Keratinocyte (primary cell): ENCODE results near the gene OASL.

Experiments
- CTCF ChIP-seq, 3 experiments: IDR thresholded peaks in 1 of 3; conservative IDR thresholded peaks in 1 of 3; optimal IDR thresholded peaks in 1 of 3; 2 replicates in 2 of 3; 3 replicates in 1 of 3; pipeline versions ENCODE3 to v1.5.1; 2011; ENCODE audit warnings: low read length in 3 of 3, mild to moderate bottlenecking in 3 of 3, moderate library complexity in 2 of 3, control low read depth in 1 of 3, inconsistent platforms in 1 of 3; ENCODE audit not compliant: insufficient read depth in 2 of 3; ENCODE audit errors: extremely low read depth in 1 of 3
- EZH2 ChIP-seq: IDR thresholded peaks from one replicate; pipeline ENCODE4 v1.6.1; 2012; ENCODE audit warnings: inconsistent platforms, mild to moderate bottlenecking, low read length, moderate library complexity

- TF ChIP-seq CTCF (optimal IDR thresholded peaks at IDR 0.05 in 1 of 3, IDR thresholded peaks at IDR 0.05 in 1 of 3, conservative IDR thresholded peaks at IDR 0.05 in 1 of 3; ENCODE audit: extremely low read depth in 1 of 3, insufficient read depth in 2 of 3, low read length in 3 of 3) (no peak), EZH2 (no peak)
These were observed 39.6 kb downstream of the OASL start for GRCh38 chr12:120999191-121000120.
